GM19043 (cell line): Measurements from ENCODE around the gene CEP78.

Source experiments
- ATAC-seq: cut with Tn5 transposase; IDR thresholded peaks from one replicate; pipeline ENCODE4 v1.9.1; 2021; ENCODE audit warnings: low read depth; ENCODE audit not compliant: unreplicated experiment

Gene CEP78

DNA sequence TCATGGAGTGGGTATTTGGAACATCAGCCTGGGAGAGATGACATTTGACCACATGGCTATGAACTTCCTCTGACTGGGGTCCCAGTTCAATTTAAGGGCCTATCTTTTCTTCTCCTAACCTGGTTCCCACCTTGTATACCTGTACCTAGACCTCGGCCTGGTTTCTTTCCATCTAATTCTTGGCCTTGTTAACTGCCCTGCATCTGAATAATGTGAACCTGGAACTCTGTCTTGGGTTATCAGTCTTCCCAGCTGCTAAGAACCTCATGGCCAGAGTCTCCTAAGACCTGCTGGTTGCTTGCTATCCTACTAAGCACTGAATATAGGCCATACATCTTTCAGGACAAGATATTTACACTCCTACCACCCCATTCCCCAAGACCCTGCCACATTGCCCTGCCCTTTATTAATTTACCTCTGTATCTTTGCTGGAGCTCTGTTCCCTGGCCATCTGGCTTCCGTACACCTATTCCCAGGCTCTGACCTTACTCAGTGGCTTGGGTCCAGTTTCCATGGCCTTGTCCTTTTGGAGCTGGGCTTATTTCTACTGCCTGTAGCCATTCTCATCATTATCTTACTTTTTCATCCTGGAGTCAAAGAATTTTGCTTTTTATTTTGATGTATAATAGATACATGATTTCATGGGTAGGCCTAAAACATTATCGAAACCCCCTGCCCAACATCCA, 67.6 kb downstream of the CEP78 start:
- ATAC-seq = no peak

DNA sequence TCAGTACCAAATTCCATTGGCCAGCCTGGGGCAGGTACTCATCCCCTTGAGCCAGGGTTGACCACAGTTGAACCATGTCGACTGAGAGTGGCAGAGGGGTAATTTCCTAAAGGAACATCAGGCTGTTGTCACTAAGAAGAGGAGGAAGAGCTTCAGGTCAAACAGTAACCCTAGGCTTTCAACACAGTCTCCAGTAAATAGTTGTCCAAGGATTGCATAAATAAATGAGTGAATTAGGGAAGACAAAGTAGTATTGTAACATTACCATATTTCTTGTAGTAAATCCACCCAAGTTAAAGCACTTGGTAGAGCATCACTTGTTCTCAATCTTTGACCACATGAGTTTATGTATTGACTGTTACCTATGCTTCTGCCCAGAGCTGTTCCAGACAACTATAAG, 68.5 kb downstream of the CEP78 start:
- no peak for ATAC-seq

DNA sequence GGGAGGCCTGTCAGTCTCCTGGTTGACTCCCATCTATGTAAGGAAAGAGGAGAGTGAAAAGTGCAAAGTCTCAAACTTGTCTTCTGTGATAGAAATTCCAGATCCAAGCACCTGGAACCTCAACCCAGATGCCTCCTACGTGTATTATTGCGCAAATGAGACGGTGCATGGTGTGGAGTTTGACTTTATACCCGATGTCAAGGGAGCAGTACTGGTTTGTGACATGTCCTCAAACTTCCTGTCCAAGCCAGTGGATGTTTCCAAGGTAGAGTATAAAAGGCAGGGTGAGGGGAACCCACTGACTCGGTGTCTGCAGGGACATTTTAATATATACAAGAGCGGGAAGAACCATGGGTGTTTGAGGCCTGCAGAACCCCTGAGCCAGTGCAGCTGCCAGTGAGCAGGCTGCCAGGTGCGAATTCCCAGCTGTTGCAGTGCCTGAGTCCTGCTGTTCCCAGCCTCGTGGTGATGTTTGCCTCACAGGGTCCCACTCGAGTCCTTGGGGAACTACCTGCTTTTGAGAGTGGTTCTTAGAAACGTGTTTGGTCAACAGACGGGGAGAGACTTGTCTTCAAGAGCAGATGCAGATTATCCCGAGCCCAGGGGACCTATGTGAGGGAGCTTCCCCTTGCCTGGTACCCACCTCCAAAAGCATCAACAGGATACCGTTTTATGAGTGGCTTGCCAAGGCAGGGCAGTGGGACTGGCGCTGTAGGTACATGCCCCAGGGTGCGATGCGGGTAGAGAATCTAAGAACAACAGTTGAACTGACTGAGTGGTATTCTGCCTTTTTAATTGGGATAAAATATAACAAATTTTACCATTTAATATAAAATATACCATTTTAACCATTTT, 70.6 kb downstream of the CEP78 start:
- ATAC-seq = no peak

DNA sequence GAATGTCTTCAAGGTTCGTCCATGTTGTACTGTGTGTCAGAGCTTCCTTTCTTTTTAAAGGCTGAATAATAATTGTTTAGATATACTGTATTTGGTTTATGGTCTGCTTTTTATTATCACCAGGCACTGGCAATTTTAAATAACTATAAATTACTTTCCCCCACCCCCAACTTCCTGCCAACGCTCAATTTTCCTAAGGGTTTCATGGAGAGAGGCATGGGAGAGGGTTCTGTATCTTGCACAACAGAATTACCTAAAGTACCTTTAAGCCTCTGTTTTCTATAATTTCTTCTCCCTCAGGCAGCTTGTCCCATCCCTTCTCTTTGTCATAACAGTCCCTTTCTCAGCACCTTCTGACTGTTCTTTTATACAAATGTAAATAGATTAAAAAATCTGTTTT, 71.5 kb downstream of the CEP78 start:
- no peak for ATAC-seq

DNA sequence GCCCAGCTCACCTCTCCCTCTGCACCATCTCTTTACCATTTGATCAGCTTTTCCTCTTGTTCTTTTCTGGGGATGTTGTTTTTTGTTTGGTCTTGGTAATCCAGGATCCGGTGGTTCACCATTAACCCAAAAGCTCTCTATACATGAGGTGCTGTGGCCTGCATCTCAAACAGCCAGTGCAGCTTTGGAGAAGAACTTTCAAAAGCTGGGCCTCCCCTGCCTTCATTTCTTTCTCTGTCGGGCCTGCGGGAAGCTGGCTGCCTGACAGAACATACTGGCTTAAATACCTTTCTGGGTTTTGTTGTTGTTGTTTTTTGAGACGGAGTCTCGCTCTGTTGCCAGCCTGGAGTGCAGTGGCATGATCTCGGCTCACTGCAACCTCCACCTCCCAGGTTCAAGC, 73.2 kb downstream of the CEP78 start:
- no peak for ATAC-seq

DNA sequence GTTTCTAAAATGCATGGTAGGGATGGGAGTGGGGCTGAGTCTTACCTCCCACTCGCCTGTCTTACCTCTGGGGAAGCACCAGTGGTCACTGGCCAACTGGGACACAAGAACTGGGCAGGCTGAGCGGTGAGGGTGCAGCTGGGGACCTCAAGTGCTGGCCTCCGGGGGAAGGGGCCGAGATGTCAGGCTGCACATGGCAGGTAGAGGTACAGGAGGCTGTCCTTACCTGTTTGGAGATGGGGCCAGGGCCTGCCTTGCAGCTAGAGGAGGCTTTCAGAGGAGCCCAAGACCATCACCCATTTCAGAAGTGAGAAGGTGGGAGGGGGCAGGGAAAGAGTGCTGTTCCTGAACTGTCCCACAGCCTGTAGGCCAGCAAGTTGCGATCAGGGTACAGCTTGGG, 75.2 kb downstream of the CEP78 start:
- ATAC-seq = no peak

DNA sequence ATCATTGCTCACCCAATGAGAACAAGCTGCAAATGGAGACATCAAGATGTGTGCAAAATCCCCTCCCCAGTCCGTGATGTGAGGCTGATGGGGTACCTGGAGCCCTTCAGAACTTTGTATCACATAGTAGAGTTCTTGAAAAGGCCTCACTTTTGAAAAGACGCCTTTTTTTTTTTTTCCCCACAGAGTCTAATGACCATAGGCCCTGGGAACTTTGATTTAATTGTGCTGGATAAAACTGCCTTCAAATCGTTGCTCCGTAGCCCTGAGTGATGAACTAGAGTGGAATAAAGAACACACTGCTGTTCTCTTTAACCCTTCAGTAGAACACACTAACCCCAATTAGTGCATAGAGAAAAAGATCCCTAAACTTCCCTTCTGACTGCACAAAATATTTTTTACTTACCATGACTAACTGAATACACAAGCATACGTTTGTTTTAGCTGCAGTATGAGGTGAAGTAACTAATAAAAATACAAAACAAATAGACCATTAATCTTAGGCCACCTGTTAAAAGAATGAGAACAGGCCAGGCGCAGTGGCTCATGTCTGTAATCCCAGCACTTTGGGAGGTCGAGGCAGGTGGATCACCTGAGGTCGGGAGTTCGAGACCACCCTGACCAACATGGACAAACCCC, 76.1 kb downstream of the CEP78 start:
- ATAC-seq = no peak

DNA sequence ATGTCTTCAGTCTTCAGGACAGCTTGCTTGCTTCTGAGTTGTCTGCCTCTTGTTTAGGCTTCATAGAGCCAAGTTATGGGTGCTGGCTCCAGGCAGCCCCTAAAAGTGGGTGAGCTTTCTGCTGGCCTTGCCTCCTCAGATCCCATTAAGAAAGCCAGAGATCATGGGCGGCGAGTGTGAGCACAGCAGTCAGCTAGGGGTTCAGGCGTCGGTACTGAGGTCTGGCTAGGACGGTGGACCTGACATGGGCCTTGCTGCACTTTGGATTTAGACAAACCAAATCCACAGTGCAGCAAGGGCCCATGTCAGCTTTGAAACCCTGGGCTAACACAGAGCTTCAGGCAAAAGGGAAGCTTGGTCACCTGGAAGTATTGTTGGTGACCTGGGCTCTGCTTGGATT, 78.7 kb downstream of the CEP78 start:
- no peak for ATAC-seq

DNA sequence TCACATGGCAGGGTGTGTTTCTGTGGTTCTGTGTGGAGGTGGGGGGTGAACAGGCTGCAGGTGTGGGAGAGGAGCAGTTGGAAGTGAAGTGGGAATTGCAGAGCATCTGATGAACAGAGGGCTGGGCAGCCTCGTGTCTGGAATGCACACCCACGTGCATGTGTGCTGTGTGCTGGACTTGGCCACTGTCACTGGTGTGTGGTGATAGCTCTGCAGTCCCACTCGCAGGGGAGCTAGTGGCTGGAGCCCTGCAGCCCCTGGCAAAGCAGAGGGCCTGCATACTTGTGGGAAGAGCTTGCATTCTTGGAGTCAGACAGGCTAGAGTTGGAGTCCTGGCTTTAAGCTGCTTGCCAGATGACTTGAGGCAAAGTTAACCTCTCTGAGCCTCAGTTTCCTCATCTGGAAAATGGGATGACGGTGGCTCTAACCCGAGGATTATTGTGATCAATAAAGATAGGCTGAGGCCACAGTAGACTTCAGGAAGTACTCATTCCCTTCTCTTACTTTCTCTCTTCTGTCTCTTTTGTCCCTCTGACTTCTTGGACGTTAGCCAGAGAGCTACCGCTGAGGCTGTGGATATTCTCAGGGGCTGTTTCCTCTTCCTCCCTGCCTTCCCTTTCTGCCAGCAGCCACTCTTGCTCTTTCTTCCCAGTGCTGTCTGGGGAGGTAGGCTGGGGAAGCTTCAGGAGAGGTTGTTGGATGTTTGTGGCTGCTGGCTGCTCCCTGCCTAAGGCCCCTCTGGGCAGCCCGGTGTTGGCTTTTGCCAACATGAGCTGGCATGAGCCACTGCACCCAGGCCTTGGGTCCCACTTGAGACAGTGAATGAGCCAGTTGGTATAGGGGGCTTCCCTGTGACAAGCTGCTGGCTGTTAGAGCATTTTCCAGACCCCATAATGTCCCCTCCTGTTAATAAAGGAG, 79.3 kb downstream of the CEP78 start:
- ATAC-seq = no peak

DNA sequence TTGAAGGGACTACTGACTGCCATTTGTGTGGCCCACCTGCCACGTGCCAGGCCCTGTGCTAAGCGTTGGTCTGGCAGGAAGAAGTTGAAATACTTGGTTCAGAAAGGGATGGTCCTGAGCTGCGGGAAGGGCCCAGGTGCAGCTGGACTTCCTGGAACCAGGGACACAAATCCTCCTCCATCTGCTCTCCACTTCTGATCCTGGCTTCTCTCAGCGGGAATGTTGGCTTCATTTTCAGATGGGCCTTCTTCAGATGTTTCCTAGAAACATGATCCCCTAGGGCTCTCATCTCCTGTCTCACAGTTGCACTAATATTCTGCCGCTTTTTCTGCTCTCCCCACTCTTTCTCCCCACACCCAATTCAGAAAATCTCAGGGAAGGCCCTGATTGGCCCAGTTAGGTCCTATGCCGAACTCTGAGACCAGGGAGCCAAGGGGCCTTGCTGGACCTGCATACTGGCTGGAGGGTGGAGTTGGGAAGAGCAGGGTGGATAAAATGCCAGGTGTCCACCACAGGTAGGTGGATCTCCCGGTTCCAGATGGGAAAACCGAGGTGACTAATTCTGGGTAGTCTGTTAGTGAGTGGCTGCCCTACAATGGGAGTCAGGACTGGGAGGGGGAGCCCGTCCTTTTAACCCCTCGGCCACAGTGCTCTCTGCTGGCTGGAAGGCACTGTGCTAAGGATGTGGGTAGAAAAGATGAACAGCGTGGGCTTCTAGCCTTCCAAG, 80.5 kb downstream of the CEP78 start:
- ATAC-seq = no peak

DNA sequence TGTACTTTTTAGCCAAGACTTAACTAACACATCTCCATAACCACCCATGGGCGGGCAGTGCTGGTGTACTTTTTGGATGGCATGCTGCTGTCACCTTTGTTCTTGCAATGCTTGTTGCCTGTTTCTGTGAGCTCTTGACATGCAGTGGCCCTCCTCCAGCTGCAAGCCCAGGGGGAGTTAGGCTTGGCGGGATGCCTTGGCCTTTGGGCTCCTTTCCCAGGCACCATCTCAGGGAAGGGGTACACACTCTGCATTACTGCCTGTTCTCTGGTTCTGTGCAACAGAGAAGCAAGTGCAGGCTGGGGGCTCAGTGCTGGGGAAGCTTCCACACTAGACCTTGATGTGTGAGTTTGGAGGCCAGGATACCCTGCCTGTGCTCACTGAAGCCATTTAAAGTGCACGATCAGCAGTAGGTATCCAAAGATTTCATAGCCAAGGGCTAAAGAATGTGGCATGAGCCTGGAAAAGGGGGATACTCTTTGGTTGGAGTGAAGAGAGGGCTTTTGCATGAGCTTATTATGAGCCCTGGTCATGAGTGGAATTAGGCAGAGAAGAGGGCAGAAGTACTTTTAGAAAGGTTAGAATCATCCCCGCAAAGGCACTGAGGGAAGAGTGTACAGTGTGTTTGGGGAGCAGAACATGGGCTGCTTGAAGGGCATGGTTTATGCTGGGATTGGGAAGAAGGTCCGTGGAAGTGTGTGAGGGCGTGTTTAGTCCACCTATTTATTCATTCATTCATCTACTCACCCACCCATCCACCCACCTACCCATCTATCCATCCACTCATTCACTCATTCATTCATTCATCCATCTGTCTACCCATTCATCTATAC, 83.5 kb downstream of the CEP78 start:
- ATAC-seq = no peak

DNA sequence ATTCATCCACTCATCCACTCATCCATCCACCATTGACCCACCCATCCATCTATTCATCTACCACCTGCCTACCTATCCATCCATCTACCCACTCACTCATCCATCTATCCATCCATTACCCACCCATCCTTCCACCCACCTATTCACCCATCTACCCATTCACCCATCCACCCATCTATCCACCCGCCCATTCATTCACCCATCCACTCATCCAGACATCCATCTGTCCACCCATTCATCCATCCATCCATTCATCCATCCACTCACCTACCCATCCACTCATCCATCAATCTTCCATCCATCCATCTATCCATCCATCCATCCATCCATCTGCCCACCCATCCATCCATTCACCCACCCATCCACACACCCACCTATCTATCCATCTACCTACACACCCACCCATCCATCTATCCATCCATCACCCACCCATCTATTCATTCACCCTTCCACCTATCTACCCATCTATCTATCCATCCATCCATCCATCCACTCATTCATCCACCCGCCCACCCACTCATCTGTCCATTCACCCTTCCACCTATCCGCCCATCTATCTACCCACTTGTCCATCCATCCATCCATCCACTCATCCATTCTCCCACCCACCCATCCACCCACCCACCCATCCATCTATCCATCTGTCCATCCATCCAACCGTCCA, 84.3 kb downstream of the CEP78 start:
- ATAC-seq = no peak

DNA sequence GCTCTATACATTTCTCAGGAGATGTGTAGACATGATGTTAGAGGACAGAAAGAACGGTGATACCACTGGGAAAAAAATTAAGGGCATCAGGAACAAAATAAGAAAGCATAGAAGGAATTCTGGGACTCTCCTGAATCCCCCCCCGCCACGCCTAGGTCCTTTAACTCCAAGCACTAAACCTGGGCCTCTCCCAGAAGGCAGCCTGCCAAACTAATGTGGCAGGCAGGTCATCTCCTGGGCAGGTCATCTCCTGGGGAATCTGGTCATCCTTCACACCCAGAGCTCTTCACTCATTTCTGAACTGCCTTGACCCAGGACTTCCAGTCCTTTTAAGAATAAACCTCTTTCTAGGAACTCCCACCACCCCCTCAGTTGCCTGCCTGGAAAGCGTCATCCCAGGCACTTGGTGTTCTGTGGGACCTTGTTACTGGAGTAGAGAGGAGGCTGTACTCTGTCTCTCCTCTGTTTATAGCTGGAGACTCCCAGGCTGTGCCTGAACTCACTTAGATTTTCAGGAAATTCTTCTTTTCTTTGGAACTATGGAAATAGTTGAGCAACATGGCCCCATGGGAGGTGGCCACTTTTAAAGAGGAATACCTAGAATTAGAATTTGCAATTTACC, 85.1 kb downstream of the CEP78 start:
- ATAC-seq = no peak

DNA sequence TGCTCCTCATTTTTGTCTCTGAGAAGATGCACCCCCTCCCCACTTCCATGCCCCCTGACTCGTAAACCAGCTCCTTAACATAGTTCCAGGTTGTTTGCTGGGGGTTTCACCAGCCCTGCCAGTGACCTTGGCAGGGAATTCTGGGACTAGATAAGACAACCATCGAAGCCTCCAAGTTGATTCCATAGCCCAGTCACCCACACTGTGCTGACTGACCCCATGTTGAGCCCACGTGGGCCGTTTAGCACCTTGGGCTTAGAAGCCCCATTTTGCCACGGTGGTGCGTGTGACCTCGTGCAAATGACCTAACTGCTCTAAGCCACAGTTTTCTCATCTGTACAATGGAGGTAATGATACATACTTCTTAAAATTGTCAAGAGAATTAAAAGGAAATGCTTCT, 85.6 kb downstream of the CEP78 start:
- ATAC-seq = no peak

DNA sequence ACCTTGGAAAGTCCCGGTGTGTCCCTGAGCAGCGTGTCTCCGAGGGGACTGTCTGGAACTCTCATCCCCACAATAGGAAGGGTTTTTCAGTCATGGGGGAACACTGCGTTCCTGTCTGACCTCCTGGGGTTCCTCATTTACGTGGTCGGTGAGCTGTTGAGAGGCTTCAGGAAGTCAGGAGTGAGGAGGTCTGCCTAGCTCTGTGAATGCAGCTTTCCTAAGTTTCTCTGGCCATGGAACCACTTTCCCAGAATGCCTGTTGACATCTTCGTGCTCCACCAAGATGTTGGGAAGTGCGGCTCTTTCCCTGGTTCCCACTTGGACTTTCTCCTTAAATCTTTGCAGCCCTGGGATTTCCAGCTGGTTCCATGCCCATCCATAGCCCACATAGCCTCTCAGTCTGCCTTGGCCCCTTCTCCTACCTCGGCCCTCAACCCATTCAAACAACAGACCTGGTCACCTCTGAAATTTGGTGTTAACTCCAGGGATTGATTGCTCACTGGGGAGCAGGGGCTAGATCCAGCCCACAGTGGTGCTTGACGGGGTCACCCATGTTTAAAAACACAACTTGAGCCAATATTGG, 88.3 kb downstream of the CEP78 start:
- no peak for ATAC-seq

DNA sequence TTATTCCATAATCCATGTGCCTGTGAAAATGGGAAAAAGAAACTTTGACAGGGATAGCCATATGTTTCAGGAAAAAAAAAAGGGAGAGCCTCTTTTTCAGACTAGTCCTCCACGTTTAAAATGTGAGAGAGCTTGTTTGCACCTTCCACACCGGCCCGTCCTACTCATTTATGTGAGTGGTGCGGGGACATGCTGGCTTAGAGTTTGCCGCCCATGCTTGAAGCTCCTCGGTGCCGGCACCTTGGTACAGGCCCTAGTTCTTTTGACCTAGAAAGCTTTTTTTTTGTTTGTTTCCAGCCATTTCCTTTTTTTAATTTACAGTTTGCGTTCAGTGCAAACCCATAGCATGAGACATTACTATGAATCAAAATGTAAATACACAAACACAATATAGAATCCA, 88.8 kb downstream of the CEP78 start:
- no peak for ATAC-seq

DNA sequence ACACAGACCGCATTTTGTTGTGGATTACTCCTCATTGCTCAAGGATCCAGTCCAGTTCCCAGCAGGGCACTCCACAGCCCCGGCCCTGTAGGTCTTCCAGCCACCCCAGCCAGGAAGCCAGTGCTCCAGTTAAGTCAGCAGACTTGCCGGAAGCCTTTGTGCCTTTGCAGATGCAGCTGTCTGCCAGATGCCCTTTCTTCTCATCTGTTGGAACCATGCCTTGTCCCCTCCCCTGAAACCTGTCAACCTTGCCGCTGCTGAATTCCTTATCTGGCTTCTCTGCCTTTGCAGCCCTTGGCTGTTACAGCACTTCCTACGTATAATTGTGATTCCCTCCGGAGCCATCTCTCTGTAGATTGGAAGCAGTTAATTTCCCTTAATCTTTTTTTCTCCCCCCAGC, 89.5 kb downstream of the CEP78 start:
- ATAC-seq = no peak

DNA sequence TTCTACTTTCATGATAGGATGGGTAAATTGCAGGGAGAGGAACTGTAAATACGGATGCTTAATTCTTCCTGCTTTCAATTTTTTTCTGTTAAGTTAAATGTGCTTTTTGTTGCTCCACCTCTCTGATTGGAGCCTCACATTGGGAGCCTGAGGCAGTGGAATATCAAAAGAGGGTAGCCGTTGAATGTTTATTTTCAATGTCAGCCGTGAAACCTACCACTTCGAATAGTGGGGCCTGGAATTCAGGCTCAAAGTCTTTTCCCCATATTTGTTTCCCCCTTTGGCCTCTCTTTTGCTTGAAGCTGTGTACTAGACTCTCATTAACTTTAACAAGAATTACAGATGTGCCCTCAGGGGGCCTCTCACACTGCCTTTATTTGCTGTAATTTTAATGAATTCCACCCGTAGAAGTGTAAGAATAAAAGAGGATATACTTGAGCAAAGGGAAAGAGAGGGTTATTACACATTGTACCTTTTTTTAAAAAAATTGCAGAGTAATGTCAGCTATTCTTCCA, 90.0 kb downstream of the CEP78 start:
- ATAC-seq = no peak
